K562 (cell line): ENCODE results near the gene LEO1. TPM values are rescaled to one million over a fixed set of nuclear protein-coding genes. Genes with fewer than 3 reads are reported as not detected.

Source experiments
- E2F5 ChIP-seq: sonication (generic); formaldehyde crosslinking; IDR thresholded peaks from 2 replicates; pipeline ENCODE4 v1.8.0; 2022; ENCODE audit warnings: mild to moderate bottlenecking, missing genetic modification reagents
- E2F8 ChIP-seq: fragments of 450-650 bp; IDR thresholded peaks from 2 replicates; pipeline ENCODE4 v1.7.1; 2018; ENCODE audit warnings: mild to moderate bottlenecking, low read depth; ENCODE audit not compliant: partially characterized antibody
- EP300 ChIP-seq: IDR thresholded peaks from 2 replicates; pipeline ENCODE4 v1.6.1; 2012; ENCODE audit warnings: low read length, improper control_type of control experiment
- ETV1 ChIP-seq: fragments of 450-650 bp; conservative IDR thresholded peaks from 2 replicates; pipeline ENCODE4 v1.6.1; 2016; ENCODE audit warnings: missing genetic modification characterization, control low read depth, low read depth, missing compliant biosample characterization
- PTBP1 ChIP-seq: fragments of 200-400 bp; formaldehyde crosslinking; IDR thresholded peaks from 2 replicates; pipeline ENCODE4 v1.6.1; 2017; ENCODE audit warnings: low read depth, low read length
- RBM34 ChIP-seq: fragments of 200-400 bp; formaldehyde crosslinking; IDR thresholded peaks from 2 replicates; pipeline ENCODE4 v1.6.1; 2018; ENCODE audit warnings: low read length, borderline replicate concordance; ENCODE audit not compliant: insufficient read depth
- SMARCC2 ChIP-seq: fragments of 450-650 bp; IDR thresholded peaks from 2 replicates; pipeline ENCODE4 v1.6.1; 2017; ENCODE audit warnings: antibody characterized with exemption, moderate library complexity, mild to moderate bottlenecking, low read depth
- SRSF3 ChIP-seq: fragments of 200-400 bp; formaldehyde crosslinking; IDR thresholded peaks from 2 replicates; pipeline ENCODE4 v1.6.1; 2016; ENCODE audit warnings: mild to moderate bottlenecking, low read length, moderate library complexity; ENCODE audit not compliant: insufficient read depth
- ZNF280B ChIP-seq: fragments of 250-450 bp; sonication (Bioruptor Pico); IDR thresholded peaks from 2 replicates; pipeline ENCODE4 v1.5.1; 2021; ENCODE audit warnings: mild to moderate bottlenecking
- polyA plus RNA-seq, 8 experiments: library from polyadenylated mRNA; depleted of rRNA in 4 of 8; stranded (reverse) in 5 of 8; unstranded in 3 of 8; fragments of >200 nt; fragmentation: Nextera tagmentation in 2 of 8; fragmentation: Illumina TruSeq in 1 of 8; extraction: Ambion mirVana in 2 of 8; extraction: Trizol in 1 of 8; gene quantifications; 2 replicates each; pipeline versions ENCODE4 v1.2.1 to v1.2.3, GENCODE V29; 2011 to 2014; ENCODE audit warnings: inconsistent platforms in 1 of 8, missing spikeins in 1 of 8
- total RNA-seq, 7 experiments: library from RNA; depleted of rRNA in 6 of 7; stranded (reverse); fragments of >200 nt in 6 of 7; fragmentation: Illumina TruSeq in 2 of 7; extraction: Trizol in 2 of 7; gene quantifications; 2 replicates each; pipeline versions ENCODE4 v1.2.1 to v1.2.3, GENCODE V29; 2011 to 2021; ENCODE audit warnings: low replicate concordance in 1 of 7

LEO1 gene
- total and polyA plus RNA-seq, 9 of the 15 experiments (the other 6 are each of a cell fraction or from before 2014, with no cell fraction given): 8.4 to 48.3 (median 37.9) TPM

GRCh38 chr15:52002351-52002750, 30.8 kb upstream of the LEO1 start (continued):
- TF ChIP-seq E2F8 (no peak), RBM34 (no peak), SRSF3 (no peak), ZNF280B (CRISPR knock-in tag) (no peak), EP300 (no peak), SMARCC2 (no peak), ETV1 (tag) (no peak), E2F5 (CRISPR knock-in tag) (no peak), PTBP1 (no peak)
